Erythroblast (primary cell): Measurements from ENCODE around the gene SPNS2.

Experiments used
- DNase-seq, 2 experiments: peaks; one replicate each; lab custom pipeline; 2025; lab: John Stamatoyannopoulos, UW
- GATA1 ChIP-seq: IDR thresholded peaks from 2 replicates; pipeline ENCODE4 v1.6.1; 2011; ENCODE audit warnings: low read depth, mild to moderate bottlenecking, control low read depth, low read length, moderate library complexity
- POLR2A ChIP-seq: IDR thresholded peaks from 2 replicates; pipeline ENCODE4 v1.6.1; 2011; ENCODE audit warnings: mild to moderate bottlenecking, low read length

SPNS2 gene

GRCh38 chr17:4514206-4514605 is 15.5 kb downstream of the SPNS2 start:
- DNase-seq: no peak
- TF ChIP-seq GATA1 (no peak), POLR2A (no peak)

GRCh38 chr17:4514779-4515178 is 16.1 kb downstream of the SPNS2 start:
- DNase-seq: no peak
- no peak for TF ChIP-seq POLR2A
- TF ChIP-seq GATA1: no peak

- TF ChIP-seq POLR2A (no peak), GATA1 (no peak)
- DNase-seq: no peak
These were observed 16.8 kb downstream of the SPNS2 start for GRCh38 chr17:4515501-4515900.

- DNase-seq: no peak
- no peak for TF ChIP-seq GATA1
- TF ChIP-seq POLR2A: no peak
These were observed 18.1 kb downstream of the SPNS2 start for GRCh38 chr17:4516735-4517134.

- TF ChIP-seq GATA1 (no peak), POLR2A (no peak)
- DNase-seq: no peak
These were observed 20.2 kb downstream of the SPNS2 start for GRCh38 chr17:4518901-4519300.

- DNase-seq: no peak
- no peak for TF ChIP-seq POLR2A
- TF ChIP-seq GATA1: no peak
These were observed 20.7 kb downstream of the SPNS2 start for GRCh38 chr17:4519361-4519788.

- no peak for DNase-seq
- TF ChIP-seq POLR2A (no peak), GATA1 (no peak)
These were observed 21.6 kb downstream of the SPNS2 start for GRCh38 chr17:4520060-4520893.

GRCh38 chr17:4520894-4521600 is 22.4 kb downstream of the SPNS2 start:
- no peak for TF ChIP-seq GATA1
- DNase-seq: no peak

- no peak for DNase-seq
- TF ChIP-seq GATA1 (no peak), POLR2A (no peak)
These were observed 24.0 kb downstream of the SPNS2 start for GRCh38 chr17:4522661-4523060.

GRCh38 chr17:4523946-4524345 is 25.3 kb downstream of the SPNS2 start:
- TF ChIP-seq GATA1 (no peak), POLR2A (no peak)
- no peak for DNase-seq

GRCh38 chr17:4525691-4526397 is 27.2 kb downstream of the SPNS2 start:
- TF ChIP-seq POLR2A (no peak), GATA1 (no peak)

GRCh38 chr17:4527134-4527533 is 28.5 kb downstream of the SPNS2 start:
- TF ChIP-seq GATA1 (no peak), POLR2A (no peak)
- DNase-seq: no peak

More at GRCh38 chr17:4525691-4526397, 27.2 kb downstream of the SPNS2 start:
- no peak for DNase-seq

- TF ChIP-seq GATA1 (no peak), POLR2A (no peak)
- no peak for DNase-seq
These were observed 29.0 kb downstream of the SPNS2 start for GRCh38 chr17:4527566-4528125.
